ENCODE data around the gene XAB2.
A peak's percentile ranks its signal among the peaks of the same experiment; 100 is the strongest.
"Not testable (repeated sequence)": the region's sequence is repeated elsewhere in the genome, so short reads cannot be mapped to it uniquely, and the experiment has no call there.

Gene XAB2

DNA sequence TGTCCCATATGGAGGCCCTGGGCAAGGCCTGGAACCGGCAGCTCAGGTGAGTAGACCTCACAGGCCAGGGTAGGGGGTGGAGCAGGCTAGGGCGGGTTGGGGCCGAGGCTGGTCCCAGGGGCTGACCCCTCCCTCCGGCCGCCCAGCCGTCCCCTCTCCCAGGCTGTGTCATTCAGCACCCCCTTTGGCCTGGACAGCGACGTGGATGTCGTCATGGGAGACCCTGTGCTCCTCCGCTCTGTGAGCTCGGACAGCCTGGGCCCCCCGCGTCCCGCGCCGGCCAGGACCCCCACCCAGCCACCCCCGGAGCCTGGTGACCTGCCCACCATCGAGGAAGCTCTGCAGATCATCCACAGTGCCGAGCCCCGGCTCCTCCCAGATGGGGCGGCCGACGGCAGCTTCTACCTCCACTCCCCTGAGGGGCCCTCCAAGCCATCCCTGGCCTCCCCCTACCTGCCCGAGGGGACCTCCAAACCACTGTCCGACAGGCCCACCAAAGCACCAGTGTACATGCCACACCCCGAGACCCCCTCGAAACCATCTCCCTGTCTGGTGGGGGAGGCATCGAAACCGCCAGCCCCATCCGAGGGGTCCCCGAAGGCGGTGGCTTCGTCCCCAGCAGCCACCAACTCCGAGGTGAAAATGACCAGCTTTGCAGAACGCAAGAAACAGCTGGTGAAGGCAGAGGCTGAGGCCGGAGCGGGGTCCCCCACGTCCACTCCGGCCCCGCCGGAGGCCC is 17.6 kb downstream of the XAB2 start:
- DNase-seq, result no peak

DNA sequence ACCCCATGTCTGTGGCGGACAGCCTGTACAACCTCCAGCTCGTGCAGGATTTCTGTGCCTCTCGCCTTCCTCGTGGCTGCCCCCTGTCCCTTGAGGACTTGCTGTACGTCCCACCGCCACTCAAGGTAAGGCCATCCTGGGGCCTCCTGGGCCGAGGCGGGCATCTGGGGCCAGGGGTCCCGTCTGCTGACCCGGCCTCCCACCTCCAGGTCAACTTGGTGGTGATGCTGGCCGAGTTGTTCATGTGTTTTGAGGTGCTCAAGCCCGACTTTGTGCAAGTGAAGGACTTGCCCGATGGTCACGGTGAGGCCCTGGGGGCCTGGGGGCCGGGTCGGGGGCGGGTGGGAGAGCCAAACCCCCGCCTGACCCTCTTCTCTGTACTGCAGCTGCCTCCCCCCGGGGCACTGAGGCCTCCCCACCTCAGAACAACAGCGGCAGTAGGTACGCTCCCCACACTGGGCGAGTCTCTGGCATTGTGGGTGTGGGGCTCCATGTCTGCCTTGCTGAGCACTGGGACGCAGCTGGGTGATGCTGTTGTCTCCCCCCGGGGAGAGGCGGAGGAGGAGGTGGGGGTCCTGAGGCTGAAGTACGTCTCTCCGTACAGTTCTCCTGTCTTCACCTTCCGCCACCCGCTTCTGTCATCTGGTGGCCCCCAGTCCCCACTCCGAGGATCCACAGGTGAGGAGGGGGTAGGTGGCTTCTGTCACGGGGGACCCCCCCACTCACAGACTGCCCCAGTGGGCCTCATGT is 18.7 kb downstream of the XAB2 start:
- no peak for DNase-seq

DNA sequence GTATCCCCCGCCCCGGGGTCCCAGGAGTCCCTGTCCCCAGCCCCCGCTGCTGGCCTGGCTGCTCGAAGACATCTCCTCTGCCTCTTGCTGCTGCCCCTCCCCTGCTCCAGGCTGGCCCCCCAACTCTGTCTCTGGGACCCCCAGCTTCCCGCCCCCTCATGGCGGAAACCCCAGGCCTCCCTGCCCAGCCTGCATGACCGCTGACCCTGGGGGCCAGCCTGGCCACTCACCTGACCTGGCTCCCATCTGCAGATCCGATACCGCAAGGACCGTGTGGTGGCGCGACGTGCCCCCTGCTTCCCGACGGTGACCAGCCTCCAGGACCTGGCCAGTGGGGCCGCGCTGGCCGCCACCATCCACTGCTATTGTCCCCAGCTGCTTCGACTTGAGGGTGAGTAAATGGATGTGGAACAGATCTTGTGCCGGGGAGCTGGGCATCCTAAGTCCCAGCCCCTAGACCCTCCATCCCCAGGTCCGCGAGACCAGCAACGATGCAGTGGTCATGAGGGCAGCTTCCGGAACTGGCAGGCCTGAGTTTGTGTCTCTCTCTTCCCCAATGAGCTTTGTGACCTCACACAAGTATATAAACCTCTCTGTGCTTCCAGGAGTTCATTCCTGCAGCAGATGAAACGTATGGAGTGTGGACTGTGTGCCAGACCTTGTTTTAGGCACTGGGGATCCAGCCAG is 21.3 kb downstream of the XAB2 start:
- no peak for DNase-seq

DNA sequence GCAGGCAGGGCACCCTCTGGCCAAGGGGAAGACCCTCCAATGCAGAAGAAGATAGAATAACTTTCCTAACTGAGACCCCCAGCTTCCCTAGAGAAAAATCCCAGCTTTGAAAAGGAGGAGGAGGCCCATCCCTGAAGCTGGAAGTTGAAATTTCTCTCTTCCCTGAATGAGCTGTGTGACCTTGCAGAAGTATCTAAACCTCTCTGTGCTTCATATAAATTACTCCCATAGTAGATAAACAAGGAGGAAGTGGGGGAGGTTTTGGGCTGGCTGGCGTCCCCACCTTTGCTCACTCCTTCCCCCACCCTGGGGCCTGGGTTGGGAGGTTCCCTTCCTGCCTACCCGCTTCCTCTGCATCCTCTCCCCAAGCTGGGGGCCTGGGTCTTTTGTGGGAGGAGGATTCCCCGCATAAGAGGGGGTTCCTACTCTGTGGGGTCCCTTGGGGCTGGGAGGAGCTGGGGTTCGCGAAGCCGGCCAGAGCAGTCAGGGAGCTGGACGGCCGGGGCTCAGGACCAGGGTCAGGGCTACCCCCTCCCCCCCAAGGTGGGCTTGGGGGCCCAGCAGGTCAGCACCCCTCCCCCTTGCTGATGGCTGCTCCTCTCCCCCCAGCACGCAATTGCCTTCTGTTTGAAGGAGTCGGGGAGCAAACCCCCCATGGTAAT is 22.0 kb downstream of the XAB2 start:
- no peak for DNase-seq

DNA sequence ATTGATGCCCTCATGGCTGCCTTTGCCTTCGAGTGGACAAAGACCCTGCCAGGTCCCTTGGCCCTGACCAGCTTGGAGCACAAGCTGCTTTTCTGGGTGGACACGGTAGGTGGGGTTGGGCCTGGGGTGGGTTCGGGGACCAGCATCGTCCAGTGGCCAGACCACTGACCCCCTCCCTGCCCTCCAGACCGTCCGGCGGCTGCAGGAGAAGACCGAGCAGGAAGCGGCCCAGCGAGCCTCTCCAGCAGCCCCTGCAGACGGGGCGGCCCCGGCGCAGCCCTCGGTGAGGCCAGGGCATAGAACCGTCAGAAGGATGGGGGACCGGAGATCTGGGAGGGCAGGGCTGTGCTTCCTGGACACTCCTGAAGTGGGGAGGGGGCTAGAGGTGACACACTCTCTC is 23.1 kb downstream of the XAB2 start:
- DNase-seq, result no peak

DNA sequence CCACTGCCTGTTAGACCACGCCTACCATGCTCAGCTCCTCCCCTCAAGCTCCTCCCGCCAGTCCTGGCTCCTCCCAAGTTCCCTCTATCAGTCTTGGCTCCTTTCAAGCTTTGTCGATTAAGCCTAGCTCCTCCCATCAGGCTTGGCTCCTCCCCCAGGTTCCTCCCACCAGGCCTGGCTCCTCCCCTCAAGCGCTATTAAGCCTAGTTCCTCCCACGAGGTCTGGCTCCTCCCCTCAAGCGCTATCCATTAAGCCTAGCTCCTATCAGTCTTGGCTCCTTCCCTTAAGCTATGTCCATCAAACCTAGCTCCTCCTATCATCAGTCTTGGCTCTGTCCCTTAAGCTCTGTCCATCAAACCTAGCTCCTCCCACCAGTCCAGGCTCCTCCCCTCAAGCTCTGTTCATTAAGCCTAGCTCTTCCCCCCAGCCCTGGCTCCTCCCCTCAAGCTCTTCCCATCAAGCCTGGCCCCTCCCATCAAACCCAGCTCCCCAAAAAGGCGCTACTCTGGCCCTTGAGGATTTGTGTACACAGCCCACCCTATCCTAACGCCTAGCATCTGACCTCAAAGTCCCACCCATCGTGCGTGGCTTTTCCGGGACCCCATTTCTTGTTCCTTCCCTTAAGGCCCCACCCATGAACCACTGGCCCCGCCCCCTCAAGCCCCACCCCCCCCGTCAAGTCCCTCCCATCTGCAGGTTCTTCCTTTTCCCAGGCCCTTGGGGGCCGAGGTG is 23.7 kb downstream of the XAB2 start:
- DNase-seq, result peak in 2 of 3 experiments; percentile 10 to 50

DNA sequence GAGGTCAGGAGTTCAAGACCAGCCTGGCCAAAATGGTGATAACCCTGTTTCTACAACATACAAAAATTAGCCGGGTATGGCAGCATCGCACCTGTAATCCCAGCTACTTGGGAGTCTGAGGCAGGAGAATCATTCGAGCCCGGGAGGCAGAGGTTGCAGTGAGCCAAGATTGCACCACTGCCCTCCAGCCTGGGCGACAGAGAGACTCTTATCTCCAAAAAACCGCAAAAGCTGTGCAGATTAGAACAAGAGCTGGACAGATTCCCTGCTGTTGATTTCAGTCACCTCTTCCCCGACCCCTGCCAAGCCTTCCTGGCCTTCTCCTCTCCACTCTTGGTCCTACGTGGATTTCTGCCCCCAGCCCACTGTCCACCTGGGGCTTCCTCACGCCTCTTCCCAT is 25.4 kb downstream of the XAB2 start:
- DNase-seq, result no peak

DNA sequence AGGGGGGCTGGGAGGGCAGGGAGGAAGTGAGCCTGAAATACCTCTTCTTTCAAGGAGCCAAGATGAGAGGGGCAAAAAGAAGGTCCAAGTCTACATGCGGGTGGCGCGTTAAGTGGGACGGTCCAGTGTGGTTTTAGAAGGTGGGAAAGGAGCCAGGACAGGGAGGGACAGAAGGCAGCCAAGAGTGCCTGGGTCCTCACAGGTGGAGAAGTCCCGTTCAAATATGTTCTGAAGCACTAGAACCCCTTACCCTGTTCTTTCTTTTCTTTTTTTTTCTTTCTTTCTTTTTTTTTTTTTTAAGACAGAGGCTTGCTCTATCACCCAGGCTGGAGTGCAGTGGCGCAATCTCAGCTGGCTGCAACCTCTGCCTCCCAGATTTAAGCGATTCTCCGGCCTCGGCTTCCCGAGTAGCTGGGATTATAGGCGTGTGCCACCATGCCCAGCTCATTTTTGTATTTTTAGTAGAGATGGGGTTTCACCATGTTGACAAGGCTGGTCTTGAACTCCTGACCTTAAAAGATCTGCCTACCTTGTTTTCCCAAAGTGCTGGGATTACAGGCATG is 26.3 kb downstream of the XAB2 start:
- DNase-seq, result no peak

DNA sequence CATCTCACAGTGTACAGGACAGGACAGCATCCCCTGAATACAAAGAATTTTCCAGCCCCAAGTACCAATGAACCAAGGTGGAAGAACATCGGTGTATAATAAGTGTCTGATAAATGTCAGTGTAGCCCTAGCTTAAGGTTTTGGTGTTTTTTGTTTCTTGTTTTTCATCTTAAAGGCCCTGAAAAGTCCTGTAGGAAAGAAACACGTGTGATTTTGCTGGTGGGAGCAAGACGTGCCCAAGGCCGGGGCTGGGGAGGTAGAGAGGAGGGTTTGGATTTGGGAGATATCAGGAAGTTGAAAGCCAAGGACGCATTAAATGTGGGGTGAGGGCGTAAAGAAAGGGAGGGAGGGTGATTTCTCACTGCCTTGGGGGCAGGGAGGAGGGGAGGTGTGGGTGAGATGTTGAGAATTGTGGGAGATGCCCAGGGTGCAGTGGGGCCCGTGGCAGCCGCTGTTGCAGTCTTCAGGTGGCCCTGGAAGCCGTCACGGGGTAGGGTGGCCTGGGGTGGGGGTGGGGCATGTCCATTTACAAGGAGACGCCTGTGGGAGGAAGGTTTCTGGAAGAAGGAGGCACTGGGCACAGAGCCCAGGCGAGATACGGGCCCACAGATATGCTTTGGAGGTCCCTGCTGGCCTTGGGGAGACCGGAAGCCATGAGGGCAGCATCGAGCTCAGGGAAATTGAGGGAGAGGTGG is 27.0 kb downstream of the XAB2 start:
- no peak for DNase-seq

DNA sequence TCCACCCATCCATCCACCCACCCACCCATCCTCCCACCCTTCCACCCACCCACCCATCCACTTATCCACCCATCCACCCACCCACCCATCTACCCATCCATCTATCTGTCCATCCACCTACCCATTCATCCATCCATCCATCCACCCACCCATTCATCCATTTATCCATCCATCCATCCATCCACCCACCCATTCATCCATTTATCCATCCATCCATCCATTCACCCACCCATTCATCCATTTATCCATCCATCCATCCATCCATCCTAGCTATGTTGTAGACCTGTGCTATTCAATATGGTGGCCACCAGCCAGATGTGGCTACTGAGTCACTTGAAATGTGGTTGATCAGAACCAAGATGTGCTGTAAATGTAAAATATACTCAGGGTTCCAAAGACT is 28.6 kb downstream of the XAB2 start:
- DNase-seq, result no peak

DNA sequence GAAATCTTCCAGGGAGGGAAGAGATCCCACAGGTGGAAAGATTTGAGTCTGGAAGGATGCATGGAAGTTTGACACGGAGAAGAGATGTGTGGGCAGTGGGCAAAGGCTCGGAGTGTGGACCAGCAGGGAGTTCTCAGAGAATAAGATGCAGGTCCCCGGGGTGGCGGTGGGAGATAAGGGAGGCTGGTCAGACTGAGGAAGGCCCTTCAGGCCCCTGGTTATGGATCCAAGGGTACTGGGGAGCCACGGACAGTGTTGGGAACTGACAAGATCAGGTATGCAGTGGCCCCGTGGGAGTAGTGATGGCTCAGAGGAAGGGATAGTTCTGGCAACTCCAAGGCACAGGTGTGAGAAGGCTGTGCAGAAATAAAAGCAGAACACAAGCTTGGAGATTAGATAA is 31.2 kb downstream of the XAB2 start:
- no peak for DNase-seq

DNA sequence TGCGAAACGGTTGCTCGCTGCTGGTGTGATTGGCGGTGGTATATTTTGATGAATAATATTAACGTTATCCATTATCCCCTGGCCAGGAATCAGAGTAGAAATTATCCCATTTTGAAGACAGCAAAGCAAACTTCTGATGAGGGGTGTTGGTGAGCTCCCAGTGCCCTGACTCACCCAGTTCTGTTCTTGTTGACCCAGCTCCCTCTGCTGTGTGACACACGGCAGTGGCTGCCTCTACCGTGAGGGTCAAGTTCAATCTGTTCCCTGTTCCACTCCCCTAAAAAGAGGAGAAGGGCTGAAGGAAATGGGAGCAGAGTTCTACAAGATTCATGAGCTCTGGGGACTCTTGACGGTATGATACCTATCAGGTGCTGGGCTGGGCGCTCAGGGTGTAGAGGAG is 31.7 kb downstream of the XAB2 start:
- DNase-seq, result no peak

DNA sequence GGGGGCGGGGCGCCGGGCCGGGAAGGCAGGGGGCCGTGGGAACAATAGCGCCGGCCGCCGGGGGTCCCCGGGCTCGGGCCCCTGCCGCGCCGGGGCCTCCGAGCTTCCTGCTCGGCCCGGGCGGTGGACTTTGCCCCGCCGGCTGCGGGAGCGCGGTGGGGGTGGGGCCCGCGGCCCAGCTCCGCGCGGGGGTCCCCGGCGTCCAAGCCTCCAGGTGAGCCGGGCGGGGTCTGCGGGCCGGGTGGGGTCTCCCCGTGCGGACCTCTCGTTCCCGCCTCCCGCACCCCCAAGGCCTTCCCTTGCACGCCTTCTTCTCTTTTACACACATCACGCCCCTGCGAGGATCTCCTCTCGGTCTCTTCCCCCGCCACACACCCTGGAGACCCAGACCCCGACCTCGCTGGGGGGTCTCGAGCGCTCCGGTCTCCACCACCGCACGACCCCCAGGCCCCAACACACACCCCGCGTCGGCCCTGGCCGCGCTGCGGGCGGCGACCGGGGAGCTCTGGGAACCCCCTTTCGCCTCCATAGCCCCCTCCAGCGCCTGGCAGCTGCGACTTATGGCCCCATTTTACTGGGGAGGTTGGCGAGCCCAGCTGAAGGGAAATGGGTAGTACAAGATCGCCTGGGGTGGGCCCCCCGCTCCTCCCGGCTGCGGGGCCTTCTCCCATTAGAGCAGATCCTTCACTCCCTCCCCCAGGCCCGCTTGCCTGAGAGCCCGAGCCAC is 33.0 kb downstream of the XAB2 start:
- DNase-seq, result peak in 2 of 3 experiments; percentile 39 to 42

DNA sequence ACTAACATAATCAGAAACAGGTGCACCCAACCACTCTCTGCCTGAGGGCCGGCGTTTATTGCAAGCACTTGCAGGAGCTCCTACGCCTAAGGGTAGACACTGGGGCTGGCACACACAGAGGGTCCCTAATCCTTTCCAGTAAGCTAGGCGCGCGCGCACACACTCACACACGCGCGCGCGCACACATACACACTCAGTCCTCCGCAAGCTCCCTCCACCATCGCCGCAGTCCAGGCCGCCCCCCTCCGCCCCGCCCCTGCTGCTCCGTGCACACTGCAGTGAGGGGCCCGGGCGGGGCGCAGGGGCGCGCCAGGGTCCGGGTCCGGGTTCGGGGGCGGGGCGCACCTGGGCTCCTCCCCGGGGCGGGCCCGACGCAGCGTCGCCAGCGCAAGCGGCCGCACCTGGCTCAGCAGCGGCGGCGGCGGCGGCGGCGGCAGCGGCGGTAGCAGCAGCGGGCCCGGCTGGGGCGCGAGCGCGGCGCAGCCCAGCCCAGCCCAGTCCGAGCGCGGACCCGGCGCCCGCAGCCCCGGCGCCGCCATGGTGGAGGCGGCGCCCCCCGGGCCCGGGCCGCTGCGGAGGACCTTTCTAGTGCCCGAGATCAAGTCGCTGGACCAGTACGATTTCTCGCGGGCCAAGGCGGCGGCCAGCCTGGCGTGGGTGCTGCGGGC is 33.7 kb downstream of the XAB2 start, which contains the start of gene CAMSAP3:
TSS of gene CAMSAP3 (plus strand) at position 398 of the 668 bp plus-strand sequence. CDS start at position 538, 140 bp downstream.
- DNase-seq, result peak; percentile 64 to 91 (median 90)

DNA sequence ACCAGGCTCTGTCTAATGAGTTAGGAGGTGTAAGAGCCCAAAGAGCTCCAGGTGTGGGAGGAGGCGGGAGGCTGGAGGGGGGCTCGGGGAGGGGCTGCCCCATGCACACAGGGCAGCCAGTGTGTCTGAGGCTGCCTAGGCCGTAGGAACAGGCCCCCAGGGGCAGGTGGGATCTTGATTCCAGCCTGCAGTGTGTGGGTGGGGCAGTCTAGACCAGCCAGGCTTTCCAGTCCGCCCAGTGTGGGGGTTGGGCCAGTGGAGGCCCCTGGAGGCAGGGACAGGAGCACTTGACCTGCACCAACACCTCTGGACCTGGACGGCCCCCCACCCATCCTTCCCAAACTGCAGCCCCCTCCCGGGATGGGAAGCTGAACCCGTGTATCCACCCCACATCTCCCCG is 39.1 kb downstream of the XAB2 start:
- DNase-seq, result peak in 1 of 3 experiments; percentile 18

DNA sequence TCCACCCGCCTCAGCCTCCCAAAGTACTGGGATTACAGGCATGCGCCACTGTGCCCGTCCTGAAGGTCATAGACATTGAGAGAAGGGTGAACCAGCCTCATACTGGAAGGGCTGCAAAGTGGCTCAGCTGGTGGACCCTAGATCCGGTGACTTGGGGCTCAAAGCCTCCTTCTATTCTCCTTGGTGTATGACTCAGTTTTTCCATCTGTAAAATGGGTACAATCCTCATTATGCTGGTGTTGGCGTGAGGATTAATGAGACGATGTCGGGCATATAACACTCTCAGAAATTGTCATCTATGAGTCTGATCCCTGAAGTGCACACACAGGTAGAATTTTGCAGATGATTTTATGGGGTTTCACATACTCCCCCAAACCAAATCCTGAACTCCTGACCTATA is 39.5 kb downstream of the XAB2 start:
- no peak for DNase-seq

DNA sequence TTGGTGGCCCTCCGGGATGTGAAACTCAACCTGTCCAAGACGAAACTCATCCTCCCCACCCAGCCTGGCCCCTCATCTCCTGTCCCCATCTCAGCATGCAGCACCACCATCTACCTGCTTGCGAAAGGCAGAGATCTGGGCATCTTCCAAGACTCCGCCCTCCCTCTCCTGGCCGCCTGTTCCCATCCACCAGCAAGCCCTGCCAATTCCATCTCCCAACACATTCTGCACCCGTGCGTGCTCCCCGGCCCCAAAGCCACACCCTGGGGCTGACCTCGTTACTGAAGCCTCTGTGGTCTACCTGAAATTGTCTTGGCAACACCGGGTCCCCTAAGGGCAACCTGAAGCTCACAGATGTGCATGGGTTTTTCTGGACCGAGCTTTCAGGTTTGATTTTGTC is 46.9 kb downstream of the XAB2 start:
- DNase-seq, result no peak

DNA sequence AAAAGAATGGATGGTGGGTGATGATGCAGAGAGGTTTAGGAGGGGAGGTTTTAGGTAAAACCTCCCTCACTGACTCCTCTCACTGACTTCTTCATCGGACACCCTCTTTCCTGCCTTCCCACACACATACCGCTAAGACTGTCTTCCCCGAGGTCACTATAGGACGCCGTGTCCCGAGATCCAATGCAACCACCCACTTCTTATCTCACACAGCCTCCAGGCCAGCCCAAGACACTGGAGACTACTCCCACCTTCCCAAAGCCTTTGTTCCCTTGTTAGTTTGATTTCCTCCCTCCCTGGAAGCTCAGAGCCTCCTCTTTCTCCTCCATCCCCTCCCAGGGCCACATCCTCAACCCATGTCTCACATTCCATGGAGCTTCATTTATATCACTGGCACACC is 50.2 kb downstream of the XAB2 start:
- DNase-seq, result no peak

DNA sequence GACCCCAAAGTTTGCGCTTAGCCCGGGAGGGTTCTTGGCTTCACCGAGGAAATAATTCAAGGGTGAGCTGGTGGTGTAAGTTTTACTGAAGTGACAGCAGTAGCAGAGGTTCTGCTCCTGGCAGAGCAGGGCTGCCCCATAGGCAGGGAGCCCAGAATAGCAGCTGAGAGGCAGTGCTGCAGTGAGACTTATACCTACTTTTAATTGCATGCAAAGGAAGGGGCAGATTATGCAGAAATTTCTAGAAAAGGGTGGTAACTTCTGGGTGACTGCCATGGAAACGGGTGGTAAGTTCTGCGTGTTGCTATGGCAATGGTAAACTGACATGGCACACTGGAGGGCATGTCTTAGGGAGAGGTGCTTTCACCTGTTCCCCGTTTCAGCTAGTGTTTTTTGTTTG is 51.2 kb downstream of the XAB2 start:
- peak in 1 of 3 experiments; percentile 15 for DNase-seq

DNA sequence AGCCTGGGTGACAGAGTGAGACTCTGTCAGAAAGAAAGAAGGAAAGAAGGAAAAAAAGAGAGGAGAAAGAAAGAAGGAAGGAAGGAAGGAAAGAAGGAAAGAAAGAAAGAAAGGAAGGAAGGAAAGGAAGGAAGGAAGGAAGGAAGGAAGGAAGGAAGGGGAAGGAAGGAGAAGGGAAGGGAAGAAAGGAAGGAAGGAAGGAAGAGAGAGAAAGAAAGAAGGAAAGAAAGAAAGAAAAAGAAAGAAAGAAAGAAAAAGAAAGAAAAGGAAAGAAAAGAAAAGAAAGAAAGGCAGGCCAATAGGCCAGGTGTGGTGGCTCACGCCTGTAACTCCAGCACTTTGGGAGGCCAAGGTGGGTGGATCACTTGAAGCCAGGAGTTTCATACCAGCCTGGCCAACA is 51.9 kb downstream of the XAB2 start:
- not testable (repeated sequence) for DNase-seq
